ENCODE measurements around the gene TTC21B.

DNA sequence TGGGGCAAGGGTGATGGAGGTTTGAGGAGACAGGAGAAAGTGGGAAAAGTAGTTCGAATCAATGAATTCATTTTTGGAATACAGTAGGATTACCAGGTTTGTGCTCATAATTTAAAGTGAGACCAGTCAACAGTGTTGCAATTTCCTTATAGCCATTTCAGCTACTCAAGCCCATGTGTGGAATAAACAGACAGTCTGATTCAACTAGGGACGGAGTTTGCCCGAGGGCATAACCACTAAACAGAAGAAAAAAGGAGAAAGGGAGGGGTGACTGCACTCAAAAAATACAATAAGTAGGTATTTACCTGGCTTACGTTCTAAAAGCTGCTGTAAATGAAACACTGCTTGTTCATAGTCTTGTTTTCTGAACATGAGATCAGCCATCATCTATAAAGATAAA, 55.2 kb downstream of the TTC21B start:
- TF ChIP-seq EZH2phosphoT487 (IDR thresholded peaks at IDR 0.05; ENCODE audit: borderline replicate concordance, low read depth, low read length), result no peak
- TF ChIP-seq, protein P1, sequence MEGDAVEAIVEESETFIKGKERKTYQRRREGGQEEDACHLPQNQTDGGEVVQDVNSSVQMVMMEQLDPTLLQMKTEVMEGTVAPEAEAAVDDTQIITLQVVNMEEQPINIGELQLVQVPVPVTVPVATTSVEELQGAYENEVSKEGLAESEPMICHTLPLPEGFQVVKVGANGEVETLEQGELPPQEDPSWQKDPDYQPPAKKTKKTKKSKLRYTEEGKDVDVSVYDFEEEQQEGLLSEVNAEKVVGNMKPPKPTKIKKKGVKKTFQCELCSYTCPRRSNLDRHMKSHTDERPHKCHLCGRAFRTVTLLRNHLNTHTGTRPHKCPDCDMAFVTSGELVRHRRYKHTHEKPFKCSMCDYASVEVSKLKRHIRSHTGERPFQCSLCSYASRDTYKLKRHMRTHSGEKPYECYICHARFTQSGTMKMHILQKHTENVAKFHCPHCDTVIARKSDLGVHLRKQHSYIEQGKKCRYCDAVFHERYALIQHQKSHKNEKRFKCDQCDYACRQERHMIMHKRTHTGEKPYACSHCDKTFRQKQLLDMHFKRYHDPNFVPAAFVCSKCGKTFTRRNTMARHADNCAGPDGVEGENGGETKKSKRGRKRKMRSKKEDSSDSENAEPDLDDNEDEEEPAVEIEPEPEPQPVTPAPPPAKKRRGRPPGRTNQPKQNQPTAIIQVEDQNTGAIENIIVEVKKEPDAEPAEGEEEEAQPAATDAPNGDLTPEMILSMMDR (conservative IDR thresholded peaks at IDR 0.05; ENCODE audit: low read length), result no peak

Data from OCI-LY7 (cell line).